HG02763 (cell line): Measurements from ENCODE around the gene KAT14.
"Not testable (repeated sequence)": the region's sequence is repeated elsewhere in the genome, so short reads cannot be mapped to it uniquely, and the experiment has no call there.

Experiments
- ATAC-seq: cut with Tn5 transposase; IDR thresholded peaks from one replicate; pipeline ENCODE4 v1.9.1; 2021; ENCODE audit warnings: mild to moderate bottlenecking, moderate library complexity; ENCODE audit not compliant: unreplicated experiment

KAT14 gene, protein sequence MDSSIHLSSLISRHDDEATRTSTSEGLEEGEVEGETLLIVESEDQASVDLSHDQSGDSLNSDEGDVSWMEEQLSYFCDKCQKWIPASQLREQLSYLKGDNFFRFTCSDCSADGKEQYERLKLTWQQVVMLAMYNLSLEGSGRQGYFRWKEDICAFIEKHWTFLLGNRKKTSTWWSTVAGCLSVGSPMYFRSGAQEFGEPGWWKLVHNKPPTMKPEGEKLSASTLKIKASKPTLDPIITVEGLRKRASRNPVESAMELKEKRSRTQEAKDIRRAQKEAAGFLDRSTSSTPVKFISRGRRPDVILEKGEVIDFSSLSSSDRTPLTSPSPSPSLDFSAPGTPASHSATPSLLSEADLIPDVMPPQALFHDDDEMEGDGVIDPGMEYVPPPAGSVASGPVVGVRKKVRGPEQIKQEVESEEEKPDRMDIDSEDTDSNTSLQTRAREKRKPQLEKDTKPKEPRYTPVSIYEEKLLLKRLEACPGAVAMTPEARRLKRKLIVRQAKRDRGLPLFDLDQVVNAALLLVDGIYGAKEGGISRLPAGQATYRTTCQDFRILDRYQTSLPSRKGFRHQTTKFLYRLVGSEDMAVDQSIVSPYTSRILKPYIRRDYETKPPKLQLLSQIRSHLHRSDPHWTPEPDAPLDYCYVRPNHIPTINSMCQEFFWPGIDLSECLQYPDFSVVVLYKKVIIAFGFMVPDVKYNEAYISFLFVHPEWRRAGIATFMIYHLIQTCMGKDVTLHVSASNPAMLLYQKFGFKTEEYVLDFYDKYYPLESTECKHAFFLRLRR

DNA sequence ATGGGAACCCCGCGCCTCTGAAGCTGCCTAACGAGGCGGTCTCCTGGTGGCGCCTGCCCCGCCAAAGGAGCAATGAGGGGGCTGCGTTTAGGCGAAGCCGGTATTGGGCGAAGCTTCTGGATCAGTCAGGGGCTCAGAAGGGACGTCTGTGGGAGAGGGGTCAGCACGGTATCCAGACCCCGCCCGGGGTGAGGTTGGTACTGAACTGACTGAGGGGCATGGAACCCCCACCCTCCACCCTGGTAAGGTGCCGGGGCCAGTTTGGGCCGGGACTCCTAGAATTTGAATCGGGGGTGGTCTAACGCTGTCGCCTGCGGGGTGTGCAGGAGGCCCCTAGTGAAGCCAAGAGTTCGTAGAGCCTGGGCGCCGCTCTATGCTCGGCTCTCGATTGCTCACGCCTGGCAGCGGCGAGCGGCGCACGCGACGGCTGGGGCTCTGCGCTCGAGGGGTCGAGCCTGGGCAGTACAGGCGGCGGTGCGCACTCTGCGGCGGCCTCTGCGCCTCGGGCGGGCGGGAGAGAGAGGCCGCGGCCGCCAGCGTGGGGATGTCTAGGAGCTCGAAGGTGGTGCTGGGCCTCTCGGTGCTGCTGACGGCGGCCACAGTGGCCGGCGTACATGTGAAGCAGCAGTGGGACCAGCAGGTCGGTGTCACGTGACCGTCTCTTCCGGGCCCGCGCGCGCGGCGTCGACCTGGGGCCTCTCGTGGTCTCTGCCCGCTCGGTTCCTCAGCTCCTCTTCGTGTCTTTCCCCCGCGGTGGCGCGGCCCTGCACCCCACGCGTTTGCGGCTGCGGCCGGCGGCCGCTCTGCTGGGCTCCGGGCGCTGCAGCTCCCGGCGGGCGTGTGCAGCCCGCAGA lies at the start of gene KAT14, which contains the start of gene PET117:
KAT14 (plus strand) TSS at position 452 of the 854 bp plus-strand sequence. CDS start 4,798 bp downstream, outside the sequence.
PET117 (plus strand) TSS at position 452 of the 854 bp plus-strand sequence; CDS start at position 545, 93 bp downstream.
- ATAC-seq = peak; percentile 84

DNA sequence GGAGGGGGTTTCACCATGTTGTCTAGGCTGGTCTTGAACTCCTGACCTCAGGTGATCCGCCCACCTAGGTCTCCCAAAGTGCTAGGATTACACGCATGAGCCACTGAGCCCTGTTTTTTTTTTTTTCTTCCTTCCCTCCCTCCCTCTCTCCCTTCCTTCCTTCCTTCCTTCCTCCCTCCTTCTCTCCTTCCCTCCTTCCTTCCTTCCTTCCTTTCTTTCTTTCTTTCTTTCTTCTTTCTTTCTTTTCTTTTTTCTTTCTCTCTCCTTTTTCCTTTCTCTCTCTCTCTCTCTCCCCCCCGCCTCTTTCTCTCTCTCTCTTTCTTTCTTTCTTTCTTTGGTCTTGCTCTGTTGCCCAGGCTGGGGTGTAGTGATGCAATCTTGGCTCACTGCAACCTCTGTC lies 49.4 kb upstream of the KAT14 start:
- ATAC-seq = not testable (repeated sequence)

DNA sequence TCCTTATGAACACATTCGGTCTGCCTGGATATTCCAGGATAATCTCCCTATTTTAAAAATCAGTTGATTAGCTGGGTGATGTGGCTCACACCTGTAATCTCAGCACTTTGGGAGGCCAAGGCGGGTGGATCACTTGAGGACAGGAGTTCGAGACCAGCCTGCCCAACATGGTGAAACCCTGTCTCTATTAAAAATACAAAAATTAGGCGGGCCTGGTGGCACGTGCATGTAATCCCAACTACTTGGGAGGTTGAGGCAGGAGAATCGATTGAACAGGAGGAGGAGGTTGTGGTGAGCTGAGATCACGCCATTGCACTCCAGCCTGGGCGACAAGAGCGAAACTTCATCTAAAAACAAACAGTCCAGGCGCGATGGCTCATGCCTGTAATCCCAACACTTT lies 48.8 kb upstream of the KAT14 start:
- ATAC-seq = not testable (repeated sequence)

DNA sequence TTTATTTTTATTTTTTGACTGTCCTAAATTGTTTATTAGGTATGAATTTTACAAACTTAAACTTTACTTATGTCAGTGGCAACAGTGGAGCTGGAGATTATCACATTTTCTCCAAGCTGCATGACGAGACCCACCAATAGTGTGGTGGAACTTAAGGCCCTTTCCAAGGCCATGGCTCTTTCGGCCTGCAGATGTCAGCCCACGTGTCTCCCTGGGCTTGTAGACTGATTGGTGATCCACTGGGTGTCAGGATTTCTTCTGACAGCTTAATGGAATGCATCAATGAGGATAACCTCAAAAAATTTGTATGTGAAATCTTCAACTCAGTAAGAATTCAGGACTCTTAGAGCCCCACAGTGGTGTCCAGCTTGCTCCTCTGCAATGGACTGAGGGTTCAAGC lies 47.6 kb upstream of the KAT14 start:
- no peak for ATAC-seq

DNA sequence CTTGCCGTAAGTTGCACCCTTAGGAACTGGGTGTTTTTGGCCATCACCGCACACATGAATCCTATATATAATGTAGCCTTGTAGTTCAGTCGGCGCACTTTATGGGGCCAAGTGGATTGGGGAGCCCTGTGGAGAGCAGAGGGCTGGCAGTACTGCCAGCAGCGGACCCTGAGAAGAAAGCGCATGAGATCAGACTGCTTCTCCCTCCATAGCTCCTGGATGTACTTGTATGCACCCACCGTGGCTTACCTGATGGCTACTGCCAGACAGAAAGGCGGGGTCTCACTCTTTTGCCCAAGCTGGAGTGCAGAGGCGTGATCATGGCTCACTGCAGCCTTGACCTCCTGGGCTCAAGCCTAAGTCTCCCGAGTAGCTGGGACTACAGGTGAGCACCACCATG lies 47.2 kb upstream of the KAT14 start:
- ATAC-seq = no peak

DNA sequence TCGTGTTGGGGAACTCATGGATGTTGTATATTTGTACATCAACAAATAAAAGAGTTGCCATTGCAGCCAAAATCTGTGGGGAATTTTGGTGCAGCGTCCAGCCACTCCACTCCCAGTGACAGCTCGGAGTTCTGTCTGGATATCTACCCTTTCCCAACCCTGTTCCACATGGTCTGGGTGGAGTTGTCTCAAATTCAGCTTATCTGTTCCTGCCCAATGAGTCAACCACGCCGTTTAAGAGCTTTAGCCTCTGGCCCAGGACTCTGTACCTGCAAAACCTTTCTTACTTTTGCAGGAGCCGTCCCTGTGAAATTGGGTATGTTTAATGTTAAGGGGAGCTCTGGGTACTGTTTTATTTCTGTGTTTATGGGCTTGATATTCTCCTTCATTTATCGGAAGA lies 46.0 kb upstream of the KAT14 start:
- no peak for ATAC-seq

DNA sequence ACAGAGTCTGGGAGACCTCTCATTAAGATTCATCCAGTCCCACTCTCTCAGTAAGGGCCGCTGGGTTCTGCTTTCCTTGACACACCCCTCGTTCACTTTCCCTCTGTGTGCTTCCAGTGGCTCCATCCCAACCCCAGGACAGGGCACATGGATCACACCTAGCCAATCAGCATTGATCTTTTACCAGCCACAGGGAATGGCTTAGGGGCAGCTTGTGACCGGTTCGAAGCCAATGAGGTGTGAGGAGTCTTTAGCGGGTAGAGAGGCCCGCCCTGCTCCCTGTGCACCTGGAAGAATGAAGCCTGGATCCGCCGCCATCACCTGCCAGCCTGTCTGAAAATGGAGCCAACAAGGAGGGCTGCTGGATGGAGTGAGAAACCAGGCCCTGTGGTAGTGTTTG lies 44.8 kb upstream of the KAT14 start:
- ATAC-seq = no peak

DNA sequence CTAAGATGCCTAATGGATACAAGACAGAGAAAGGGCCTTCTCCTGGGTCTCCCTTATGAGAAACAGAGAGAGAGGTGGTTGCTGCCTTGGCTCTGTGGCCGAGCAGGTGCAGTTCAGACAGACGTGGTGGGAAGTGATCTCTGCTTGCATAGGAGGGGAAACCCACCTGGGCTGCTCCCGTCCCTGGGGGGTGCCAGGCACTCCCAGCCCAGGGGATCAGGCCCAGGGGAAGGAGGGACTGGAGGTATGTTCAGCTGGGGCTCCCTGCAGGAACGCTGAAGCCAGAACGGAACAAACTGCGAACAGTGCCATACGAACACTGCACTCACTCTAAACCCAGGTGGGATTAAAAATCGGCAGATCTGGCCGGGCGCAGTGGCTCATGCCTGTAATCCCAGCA lies 44.3 kb upstream of the KAT14 start:
- no peak for ATAC-seq

DNA sequence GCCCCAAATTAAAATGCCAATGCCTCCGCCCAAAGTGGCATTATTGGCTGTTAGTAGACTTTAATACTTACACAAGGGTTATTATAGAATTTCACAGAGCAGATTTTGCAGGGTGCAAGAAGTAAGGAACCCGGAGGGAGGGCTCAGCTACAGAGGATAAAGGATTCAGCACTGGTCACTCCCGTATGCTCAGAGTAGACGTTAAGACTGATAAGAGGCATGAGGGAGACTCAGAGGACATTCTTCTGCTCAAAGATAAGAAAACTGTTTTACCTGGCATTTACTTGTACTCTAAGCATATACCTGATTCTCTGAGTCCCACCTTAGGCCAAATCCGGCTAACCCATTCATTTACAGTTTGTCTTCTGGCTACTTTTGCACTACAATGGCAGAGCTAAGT lies 43.5 kb upstream of the KAT14 start:
- ATAC-seq = no peak

DNA sequence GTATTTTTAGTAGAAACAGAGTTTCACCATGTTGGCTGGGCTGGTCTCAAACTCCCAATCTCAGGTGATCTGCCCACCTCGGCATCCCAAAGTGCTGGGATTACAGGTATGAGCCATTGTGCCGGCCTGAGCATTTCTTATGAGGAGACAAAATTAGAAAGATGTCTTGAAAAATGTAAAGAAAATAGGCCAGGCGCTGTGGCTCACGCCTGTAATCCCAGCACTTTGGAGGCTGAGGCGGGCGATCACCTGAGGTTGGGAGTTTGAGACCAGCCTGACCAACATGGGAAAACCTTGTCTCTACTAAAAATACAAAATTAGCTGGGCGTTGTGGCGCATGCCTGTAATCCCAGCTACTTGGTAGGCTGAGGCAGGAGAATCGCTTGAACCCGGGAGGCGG lies 37.1 kb upstream of the KAT14 start:
- not testable (repeated sequence) for ATAC-seq

DNA sequence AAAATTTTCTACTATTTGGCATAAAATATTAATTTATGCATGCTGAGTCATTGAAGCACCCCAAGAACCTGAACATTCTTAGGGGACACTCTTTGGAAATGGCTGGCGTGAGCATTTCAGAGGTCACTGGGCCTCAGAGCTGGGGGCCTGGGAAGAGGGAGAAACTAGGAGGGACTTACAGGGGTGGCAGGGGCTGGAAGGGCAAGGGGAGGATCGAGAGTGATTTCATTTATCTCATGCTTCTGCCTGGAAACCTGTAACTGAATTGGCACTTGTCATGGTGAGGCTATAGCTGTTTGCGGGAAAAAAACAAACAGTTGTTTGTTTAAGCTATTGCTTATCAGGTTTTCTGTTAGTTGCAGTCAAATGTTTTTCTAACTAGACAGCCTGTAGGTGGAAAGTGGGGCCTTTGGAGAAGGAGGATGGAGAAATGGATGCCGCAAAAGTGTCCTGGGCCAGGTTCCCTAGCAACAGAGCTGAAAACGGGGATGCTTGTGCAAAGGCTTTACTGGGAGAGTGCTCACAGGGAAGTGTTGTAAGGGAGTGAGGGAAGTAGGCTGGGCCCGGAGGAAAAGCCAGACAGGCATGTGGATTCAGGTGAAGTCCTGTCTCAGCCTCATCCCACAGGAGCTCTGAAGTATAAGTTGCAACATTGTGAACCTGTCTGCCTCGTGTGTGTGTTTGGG lies 36.4 kb upstream of the KAT14 start:
- no peak for ATAC-seq

DNA sequence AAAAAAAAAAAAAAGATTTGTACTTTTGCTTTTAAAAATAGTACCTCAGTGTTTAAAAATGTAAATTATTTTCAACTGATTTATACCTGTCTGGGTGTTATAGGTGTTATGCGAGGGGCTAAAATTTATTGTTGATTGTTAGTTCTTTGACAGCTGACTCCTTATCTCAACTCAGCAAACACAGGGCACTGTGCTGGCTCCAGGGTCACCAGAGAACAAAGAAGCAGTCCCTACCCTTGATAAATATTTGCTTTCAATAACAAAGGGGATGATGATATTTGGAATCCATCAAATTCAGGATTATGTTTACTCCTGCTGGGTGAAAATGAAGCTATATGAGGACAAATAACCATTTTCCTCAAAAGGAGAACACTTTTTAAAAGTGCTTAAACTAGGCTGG lies 34.2 kb upstream of the KAT14 start:
- ATAC-seq = no peak

DNA sequence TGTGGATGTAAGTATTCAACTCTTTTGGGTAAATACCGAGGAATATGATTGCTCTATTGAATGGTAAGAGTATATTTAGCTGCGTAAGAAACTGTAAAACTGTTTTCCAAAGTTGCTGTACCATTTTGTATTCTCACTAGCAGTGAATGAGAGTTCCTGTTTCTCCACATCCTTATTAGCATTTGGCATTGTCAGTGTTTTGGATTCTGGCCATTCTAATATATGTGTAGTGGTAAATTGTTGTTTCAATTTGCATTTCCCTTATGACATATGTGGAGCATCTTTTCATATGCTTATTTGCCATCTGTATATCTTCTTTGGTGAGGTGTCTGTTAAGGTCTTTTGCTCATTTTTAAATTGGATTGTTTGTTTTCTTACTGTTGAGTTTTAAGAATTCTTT lies 29.3 kb upstream of the KAT14 start:
- no peak for ATAC-seq

DNA sequence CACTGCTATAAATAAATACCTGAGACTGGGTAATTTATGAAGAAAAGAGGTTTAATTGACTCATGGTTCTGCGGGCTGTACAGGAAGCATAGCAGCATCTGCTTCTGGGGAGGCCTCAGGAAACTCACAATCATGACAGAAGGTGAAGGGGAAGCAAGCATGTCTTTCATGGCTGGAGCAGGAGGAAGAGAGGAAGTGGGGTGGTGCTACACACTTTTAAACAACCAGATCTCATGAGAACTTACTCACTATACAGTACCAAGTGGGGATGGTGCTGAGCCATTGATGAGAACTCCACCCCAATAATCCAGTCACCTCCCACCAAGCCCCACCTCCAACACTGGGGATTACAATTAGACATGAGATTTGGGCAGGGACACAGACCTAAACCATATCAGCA lies 9.1 kb upstream of the KAT14 start:
- ATAC-seq = not testable (repeated sequence)

DNA sequence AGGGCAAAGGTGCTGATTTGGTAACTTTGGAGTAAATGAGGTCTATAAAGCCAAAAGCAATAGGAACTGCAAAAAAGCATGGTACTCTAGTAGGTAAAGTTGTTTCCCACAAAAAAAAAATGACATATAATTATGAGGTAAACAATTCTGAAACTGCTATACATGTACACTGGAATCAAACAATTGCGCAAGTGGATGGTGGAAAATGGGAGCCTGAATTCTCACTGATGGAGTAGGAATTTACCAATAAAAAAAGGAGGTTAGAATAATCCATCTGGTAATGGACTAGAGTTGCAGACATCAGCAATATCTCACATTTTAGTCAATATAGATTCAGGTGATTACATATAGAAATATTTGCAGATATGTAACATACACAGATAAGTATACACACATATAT lies 5.0 kb upstream of the KAT14 start:
- ATAC-seq = no peak

DNA sequence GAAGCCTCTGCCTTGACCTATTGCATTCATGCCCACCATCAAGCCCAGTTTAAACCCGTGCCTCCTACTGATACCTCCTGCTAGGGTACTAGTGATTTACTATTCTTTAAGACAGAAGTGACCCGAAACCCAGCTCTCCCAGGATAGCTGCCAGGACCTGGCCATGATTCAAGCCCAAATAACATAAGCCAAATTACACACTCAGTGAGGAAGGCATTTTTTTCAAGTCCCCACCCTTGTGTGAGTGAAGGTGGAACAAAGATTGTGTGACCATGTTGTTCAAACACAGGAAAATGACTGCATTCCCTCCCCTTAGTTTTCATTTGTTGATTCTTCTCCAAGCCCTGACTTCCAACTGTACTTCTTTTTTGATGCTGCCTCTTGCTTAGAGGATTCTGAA lies 3.7 kb upstream of the KAT14 start:
- ATAC-seq = no peak

DNA sequence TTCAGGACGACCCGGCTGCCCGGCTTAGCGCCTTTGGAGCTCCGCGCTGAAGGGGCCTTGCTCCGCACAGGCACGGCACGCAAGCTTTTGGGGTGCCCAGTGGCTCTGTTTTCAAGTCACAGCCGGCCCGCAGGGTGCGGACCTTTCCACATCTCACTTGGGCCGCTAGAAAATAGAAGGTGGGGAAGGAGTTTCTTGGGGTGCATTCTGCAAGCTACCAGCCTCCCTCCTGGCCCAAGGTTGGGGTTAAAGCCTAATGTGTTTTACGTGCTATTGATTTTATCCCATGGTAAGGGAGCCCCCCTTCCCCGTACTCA lies 561 bp downstream of the KAT14 start:
- ATAC-seq = no peak

DNA sequence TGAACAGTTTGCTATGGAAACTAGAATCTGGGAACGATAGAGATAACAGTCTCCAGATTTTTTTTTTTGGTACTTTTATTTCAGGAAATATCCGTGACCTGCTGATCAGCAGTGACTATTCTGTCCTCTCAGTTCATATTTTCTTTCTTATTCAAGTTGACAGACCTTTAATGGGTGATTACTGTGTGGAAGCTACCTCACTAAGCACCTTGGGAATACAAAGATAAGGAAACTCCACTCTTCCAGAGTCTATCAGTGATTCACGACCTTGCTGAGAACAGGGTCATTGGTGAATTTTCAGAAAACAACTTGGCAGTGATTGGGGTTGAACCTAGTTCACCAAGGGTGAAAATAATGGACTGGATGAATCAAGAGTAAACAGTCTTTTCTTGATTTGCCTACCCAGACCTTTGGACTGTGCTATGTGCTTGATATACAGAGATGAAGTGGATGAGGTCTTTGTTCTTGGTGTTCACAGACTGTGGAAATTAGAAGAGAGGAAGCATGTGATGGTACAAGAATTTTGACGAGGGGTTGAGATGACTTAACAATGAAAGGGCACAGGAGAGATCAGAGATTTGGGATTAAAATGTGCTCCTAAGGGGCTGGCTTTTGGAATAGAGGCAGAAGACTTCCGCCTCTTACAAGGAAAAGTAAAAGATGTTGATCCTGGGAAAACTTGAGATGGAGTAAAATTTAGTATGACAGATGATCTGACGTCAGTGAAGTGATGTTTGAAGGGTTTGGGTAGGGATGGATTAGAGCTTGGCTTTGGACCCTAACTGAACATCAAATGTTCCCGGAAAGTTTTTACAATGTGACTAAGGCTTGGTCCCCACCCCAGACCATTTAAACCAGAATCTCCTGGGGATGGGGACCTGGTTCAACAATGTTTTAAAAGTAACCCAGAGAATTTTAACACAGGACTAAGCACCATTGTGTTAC lies 1.2 kb downstream of the KAT14 start:
- no peak for ATAC-seq

DNA sequence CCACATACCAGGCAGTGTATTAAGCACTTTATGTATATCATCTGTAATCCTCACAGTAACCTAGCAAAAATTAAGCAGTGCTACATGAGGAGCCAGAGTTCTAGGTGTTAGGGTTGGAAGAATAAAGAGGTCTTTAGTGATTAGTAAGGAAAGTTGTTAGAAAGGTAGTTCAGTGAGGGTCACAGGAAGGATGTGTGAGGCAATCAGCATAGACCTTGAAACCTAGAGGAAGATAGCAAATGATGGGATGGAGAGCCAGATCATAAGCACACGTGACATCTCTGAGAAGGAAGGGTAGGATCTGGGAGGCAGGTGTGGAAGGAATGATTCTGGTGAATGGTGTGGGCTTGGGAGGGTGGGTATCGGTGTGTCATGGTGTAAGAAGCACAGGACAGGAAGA lies 2.2 kb downstream of the KAT14 start:
- no peak for ATAC-seq
